GM18873 (cell line): ENCODE measurements around the gene RARA.
A peak's percentile ranks its signal among the peaks of the same experiment; 100 is the strongest.

Experiments used
- ATAC-seq: cut with Tn5 transposase; IDR thresholded peaks from one replicate; pipeline ENCODE4 v1.9.1; 2021; ENCODE audit warnings: mild to moderate bottlenecking, moderate library complexity, moderate number of reproducible peaks; ENCODE audit not compliant: unreplicated experiment, low FRiP score

Gene RARA

DNA sequence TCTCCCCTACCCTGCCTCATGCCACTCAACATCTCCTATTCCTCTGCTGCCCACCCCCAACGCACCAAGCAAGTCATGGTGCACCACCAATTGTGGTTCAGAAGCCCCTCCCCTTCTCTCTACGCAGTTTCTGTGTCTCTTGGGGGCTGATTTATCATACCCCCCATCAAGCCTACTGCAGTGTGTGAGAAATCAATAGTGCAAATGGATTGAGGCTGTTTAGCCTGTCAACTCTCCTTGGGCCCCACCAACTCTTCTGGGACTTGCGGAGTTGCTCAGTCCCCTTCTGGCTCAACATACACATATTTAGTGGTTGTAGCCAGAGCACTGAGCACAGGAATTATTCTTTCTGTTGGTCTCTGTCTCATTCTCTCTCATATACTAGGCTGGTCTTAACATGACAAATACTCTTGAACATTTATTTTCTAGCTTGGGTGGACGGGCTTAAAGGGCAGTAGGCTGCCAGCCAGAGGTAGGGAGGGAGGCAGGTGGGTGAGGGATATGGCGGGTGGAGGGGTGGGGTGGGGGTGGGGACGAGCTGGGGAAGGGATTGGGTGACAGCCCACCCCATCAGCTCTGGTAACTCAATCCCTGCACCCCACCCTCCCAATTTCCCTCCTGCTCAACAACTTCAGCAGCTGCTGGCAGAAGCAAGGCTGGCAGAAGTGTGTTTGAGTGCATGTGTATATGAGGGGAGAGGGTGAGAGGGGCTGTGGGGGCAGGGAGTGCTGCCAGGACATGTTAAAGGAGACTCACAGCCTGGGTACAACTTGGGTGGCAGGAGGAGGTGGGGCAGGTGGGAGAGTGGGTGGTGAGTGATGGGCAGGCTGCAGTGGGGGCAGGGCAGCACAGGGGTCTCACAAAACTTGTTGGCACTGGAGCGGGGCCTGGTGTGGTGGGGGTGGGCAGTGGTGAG is 4.9 kb downstream of the RARA start:
- ATAC-seq = no peak

- ATAC-seq = no peak
Observed at GRCh38 chr17:40314584-40314956, 5.6 kb downstream of the RARA start.

GRCh38 chr17:40315206-40315605 is 6.2 kb downstream of the RARA start:
- ATAC-seq = no peak

- no peak for ATAC-seq
Observed at GRCh38 chr17:40315678-40316570, 6.9 kb downstream of the RARA start.

DNA sequence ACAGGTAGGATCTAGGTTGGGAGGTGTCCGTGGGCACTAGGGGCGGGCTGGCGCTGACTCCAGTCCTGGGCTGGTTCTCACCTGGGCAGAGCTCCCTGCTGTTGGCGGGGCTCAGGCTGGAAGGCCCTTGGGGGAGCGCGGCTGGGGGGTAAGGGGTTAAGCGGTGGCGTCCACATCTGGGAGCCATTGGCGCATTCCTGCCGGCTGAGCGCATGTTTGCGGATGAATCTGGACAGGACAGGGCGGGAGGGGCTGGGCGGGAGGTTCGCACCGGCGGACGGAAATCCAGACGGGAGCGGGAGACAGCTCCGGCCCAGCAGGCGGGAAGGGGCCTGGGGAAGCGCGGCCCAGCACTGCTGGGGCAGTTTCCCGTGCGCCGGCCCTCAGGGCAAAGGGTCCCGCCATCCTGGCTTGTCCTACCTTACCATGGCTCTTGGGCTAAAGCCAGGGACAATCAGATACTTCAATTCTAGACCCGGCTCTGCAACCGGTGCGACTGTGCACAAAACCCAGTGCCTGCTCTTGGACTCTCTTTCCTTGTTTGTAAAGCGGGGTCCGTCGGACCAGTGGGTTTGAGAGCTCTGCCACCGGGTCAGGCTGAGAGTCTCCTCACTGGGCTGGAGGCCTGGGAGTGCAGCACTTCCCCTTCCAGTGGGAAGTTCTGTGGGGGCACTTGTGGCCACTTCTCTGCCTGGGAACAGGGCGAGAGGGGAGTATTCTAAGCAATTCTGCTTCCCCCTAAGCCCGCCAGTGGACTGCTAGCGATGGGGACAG is 7.8 kb downstream of the RARA start:
- no peak for ATAC-seq

GRCh38 chr17:40317345-40317873 is 8.4 kb downstream of the RARA start:
- ATAC-seq = no peak

GRCh38 chr17:40317880-40318829 is 9.2 kb downstream of the RARA start:
- ATAC-seq = peak; percentile 43

- ATAC-seq = no peak
Observed at GRCh38 chr17:40318830-40319391, 9.9 kb downstream of the RARA start.

GRCh38 chr17:40319651-40320540 is 10.9 kb downstream of the RARA start:
- ATAC-seq = no peak

DNA sequence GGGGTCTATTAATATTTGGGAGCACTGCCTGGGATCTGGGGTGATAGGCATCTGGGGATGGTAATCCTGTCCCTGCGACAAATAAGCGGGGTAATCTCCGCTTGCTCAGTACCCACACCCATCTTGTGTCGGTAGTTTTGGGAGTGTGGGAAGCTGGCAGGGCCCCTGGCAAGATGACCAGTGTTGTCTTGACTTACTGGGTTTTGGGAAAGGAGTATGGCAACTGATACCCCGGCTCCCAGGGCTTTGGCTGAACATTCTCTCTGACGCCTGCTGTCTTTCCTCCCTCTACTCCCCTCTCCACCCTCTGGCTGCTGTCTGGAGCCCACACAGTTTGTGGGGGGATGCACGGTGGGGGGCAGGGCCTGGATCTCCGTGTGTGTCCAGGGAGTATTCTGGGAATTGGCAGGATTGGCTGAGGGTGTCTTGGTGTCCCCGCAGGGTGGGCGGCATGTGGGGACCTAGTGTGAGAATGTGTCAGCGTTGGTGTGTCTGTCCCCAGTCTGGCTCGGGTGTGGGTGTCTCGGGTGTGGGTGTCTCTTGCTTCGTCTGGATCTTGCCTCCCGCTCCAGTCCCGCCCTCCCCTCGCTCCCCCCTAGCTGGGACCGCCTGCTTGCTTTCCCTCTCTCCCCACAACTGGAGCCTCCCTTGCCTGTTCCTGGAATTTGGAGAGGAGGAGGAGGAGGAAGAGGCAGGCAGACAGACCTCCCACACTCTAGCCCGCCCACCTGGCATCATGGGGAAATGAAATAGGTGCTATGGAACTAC is 12.0 kb downstream of the RARA start:
- no peak for ATAC-seq

GRCh38 chr17:40321524-40321929 is 12.5 kb downstream of the RARA start:
- no peak for ATAC-seq

DNA sequence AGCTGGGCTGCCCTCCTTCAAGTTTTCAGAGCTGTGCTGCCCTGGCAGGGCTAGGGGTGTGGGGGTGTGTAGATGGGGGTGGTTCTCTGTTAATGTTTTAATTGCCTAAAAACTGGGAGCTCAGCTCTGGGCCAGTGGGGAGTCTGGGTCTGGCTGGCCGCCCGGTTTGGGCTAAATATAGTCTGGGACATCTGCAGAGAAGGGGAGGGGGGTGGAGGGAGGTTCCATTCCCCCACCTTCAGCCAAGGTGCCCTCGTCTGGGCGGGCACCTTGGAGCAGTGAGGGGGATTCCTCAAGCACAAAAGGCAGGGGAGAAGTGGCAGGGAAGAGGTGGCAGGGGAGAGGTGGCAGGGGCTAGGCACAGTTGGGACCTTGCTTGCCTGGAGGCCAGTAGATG is 13.0 kb downstream of the RARA start:
- ATAC-seq = no peak

- ATAC-seq = peak; percentile 25
Observed at GRCh38 chr17:40322358-40323315, 13.7 kb downstream of the RARA start.

DNA sequence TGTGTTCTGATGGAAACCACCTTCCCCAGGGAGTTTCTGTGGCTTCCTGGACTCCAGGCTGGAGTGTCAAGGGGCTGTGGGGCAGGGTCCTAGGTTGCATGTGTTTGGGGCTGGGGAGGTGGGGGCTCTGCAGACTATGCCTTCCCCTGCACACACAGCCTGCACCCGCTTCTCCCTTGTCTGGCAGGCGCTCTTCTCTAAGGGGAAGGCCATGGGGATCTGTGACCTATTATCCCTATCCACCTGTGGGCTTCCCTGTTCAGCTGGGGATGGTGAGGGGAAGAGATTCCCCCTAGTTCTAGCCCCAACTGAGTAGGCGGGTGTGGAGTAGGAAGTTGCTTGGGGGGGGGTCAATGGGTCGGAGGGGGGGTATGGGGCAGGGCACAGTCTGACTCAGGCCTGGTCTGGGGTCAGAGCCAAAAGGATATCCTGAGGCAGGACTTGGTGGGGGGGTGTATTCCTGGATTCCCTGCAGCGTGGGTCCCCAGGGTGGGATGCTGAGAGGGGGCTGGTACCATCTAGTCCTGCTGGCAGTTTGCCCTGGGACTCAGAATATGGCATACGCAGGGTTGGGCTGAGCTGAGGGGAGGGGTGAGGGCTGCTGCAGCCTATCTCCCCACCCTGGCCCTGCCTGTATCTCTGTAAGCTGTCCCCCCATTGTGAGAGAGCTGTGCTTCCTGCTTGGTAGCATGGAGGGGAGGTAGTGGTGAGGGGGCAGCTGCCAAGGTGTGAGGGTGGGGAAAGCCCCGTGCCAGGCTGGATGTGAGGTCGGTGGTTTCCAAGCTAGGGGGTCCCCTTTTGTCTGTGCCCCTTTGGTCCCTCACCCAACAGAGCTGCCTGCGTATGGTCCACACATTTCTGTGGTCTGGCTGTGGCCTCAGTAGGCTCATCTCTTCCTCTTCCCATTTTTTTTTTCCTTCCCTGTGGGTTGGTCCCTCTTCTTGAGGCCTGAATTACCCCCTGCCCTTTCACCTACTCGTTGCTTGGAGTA is 14.7 kb downstream of the RARA start:
- ATAC-seq = no peak
